Renal cortex interstitium (tissue), 15 donors: Measurements from ENCODE around the gene SIGLEC14. TPM values are rescaled to one million over a fixed set of nuclear protein-coding genes. Genes with fewer than 3 reads are reported as not detected.
"Not testable (repeated sequence)": the region's sequence is repeated elsewhere in the genome, so short reads cannot be mapped to it uniquely, and the experiment has no call there.

Experiments
- DNase-seq, 11 donors: peaks; one replicate each; pipeline ENCODE4 v3.0.0-alpha.2; 2013; ENCODE audit warnings: low read depth in 9 of 11, low spot score in 4 of 11; ENCODE audit errors: extremely low read depth in 1 of 11
- long read RNA-seq, 16 experiments: transcript quantifications; one replicate each; lab custom pipeline, GENCODE V29; 2026
- polyA plus RNA-seq, 3 donors: library from polyadenylated mRNA; unstranded; fragments of 120-200 nt; gene quantifications; one replicate each; pipeline ENCODE4 v1.2.1, GENCODE V29; 2013; ENCODE audit not compliant: insufficient read length in 3 of 3

The SIGLEC14 gene, protein sequence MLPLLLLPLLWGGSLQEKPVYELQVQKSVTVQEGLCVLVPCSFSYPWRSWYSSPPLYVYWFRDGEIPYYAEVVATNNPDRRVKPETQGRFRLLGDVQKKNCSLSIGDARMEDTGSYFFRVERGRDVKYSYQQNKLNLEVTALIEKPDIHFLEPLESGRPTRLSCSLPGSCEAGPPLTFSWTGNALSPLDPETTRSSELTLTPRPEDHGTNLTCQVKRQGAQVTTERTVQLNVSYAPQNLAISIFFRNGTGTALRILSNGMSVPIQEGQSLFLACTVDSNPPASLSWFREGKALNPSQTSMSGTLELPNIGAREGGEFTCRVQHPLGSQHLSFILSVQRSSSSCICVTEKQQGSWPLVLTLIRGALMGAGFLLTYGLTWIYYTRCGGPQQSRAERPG
- under 1 TPM; 0.60 to 0.89 (median 0.64) TPM for polyA plus RNA-seq
- long read RNA-seq, donor 1: 0 reads
- long read RNA-seq, donor 2: 0 reads
- long read RNA-seq, donor 3: 0 reads
- long read RNA-seq, donor 4: 0 reads
- long read RNA-seq, donor 5: 0 reads
- long read RNA-seq, donor 6: 0 reads
- long read RNA-seq, donor 7: 0 reads
- long read RNA-seq, donor 8: 0 reads
- long read RNA-seq, donor 9: 0 reads
- long read RNA-seq, donor 10: 0 reads
- long read RNA-seq, donor 11: 0 reads
- long read RNA-seq, donor 12: 0 reads
- long read RNA-seq, donor 13: 0 reads
- long read RNA-seq, donor 14, partial matches to known transcripts: 0 of 1 reads
- long read RNA-seq, donor 14, other reads (novel, unspliced or antisense): 0 of 1 reads
- long read RNA-seq, donor 15: 0 reads
- long read RNA-seq, donor 16: 0 reads

DNA sequence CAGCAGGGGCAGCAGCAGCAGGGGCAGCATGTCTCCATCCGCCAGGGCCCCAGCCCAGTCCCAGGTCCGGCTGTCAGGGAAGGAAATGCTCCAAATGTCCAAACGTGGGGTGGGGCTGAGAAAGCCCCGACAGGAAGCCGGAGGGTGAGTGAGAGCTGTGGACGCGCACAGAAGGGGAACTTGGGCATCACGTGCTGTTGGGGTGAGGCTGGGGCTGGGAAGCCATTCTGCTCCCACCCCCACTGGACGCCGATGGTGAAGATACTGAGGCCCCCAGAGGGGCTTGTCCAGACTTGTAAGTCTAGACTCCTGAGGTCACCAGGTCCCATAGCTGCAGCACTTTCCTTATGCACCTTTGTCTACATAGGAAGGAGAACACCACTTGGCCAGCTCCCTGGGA, at the start of gene SIGLEC14:
Gene SIGLEC14 (minus strand): TSS at position 96 of the 400 bp plus-strand sequence. CDS start 66 bp downstream, at position 30.
- not testable (repeated sequence) for DNase-seq

DNA sequence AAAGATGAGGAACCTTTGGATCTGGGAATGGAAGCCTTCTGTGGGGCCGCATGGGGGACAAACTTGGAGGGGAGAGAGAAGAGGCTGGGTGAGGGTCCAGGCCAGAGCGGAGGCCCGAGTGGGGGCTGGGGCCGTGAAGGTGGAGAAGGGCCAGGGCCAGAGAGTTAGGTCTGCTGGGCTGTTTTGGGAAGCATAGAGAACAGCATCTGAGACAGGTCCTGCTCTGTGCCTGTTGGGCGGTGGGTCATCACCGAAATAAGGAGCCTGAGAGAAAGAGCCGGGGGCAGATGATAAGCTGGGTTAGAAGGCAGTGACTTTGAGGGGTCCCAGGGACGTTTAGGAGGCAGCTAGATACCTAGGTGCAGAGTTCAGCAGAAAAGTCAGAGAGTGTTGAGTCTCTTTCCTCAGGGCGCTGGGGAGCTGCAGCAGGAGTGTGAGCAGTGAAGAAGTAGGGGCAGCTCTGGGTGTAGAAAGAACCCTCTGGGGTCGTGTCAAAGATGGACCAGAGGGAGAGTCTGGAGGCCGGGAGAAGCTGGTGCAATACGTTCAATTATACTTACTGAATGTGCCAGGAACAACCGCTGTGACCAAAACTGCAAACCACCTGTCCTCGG, 49.2 kb upstream of the SIGLEC14 start:
- no peak for DNase-seq

DNA sequence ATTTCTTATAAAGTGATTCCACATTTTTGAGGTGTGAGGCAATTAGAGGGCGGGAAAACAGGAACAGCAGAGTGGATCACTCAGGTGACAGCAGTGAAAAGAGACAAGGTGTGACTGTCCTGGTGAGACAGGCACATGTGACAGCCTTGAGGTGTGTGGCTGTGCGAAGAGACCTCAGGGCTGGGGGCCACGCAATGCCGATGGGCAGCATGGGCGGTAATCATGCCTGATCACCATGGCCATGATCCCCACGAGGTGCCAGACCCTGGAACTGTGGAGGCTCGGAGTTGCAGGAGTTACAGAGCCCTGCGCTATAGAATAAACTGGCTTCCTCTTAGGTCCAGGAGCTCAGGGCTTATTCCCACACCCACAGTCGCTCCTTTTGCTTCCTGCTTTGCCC, 48.5 kb upstream of the SIGLEC14 start:
- DNase-seq: no peak

DNA sequence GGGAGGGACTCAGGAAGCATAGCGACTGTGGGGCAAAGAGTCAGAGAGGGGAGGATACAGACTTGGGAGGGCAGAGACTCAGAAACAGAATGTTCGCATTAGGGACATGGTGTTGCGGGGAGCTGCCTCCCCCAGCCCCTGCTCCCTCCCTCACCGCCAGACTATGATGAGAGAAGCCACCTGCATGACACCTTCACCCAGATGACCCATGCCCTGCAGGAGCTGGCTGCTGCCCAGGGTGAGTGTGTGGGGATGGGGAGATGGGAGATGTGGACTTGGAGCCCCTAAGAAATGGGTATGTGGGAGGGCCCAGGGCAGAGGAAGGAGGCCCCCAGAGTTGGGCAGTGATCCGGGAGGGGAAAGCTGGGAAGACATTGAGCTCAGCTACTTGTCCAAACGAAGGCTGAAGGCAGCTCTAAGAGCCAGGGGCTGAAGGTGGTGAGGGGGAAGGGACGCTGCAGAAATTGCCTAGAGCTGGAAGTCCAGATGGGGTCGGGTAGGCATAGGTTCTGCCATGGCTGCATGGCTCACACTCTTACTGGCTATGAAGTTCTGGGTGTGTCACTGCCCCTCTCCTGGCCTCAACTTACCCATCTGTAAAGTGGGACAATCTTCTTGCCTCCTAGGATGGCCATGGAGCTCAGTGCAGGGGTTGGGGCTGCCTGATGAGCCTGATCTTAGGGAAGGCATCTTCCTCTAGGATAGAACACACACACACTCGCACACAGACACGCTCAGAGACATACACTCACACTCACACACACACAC, 47.9 kb upstream of the SIGLEC14 start:
- DNase-seq: no peak

DNA sequence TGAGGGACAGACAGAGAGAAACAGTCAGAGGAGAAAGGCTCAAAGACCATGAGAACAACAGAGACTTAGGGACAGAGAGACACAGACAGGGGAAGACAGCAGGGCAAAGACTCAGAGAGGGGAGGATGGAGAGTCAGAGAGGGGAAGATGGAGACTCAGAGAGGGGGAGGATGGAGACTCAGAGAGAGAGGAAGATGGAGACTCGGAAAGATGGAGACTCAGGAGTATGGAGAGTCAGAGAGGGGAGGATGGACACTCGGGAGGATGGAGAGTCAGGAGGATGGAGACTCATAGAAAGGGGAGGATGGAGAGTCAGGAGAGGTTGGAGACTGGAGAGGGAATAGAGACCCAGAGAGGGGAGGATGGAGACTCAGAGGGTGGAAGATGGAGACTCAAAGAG, 47.2 kb upstream of the SIGLEC14 start:
- DNase-seq: no peak

DNA sequence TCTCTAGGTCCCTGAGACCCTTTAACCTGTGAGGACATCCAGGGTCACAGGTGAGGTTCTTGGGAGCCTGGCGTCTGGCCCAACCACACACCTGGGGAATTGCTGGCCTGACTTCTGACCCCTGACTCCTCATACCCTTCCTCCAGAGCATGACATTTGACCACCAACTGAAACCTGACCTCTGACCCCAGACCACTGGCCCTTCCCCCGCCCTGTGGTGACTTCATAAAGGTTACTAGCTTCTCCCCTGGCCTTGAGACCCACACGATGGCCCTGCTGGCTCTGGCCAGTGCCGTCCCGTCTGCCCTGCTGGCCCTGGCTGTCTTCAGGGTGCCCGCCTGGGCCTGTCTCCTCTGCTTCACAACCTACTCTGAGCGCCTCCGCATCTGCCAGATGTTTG, 46.6 kb upstream of the SIGLEC14 start, which contains the start of gene SPACA6:
Gene SPACA6 (plus strand): TSS at position 71 of the 400 bp plus-strand sequence. CDS start 197 bp downstream, at position 268.
- no peak for DNase-seq

DNA sequence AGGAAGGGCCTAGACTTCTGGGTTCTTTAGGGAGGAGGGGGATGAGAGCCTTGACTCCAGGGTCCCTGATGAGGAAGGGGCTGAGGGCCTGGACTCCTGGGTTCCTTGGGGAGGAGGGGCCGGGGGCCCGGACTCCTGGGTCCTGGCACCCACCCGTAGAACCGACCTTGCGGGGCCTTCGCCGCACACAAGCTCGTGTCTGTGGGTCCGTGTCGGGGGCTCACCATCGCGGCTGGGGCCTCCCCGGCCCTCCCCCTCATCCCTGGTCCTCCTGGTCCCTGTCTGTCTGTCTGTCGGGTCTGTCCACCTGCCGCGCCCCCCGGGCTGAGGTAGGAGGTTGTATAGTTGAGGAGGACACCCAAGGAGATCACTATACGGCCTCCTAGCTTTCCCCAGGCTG, 45.8 kb upstream of the SIGLEC14 start:
- no peak for DNase-seq

DNA sequence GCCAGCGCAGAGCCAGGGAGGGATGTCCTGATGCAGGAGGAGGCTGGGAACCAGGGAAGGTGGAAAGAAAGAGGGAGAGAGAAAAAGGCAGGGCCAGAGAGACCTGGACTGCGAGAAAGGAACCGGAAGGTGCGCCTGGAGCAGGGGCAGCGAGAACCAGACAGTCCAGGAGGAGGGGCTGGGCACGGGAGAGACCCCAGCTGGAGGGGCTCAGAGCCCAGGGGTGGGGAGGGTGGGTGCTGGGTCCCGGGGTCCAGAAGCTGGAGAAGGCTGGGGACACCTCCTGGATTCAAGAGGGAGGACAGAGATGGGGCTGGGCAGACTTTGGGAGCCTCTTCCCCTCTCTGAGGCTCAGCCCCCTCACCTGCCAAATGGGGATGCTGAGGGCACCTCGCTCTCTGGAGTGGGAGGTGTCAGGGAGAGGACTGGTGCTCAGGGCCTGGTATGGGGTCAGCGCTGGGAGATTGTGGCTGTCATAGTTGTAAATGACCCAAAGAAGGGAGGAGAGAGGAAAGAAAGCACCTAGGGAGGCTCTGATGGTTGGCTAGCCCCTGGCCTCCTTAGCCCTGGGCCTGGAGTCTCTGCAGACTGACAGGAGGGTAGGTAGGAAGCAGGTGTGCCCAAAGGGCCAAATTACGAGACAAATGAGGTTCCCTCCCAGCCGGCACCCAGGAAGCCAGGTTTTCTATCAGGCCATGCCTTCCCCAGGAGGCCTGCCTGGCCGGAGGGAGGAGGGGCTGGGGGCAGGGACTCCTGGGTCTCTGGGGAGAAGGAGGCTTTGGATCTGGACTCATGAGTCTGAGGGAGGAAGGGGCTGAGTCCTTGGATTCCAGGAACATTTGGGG, 45.2 kb upstream of the SIGLEC14 start:
- no peak for DNase-seq

DNA sequence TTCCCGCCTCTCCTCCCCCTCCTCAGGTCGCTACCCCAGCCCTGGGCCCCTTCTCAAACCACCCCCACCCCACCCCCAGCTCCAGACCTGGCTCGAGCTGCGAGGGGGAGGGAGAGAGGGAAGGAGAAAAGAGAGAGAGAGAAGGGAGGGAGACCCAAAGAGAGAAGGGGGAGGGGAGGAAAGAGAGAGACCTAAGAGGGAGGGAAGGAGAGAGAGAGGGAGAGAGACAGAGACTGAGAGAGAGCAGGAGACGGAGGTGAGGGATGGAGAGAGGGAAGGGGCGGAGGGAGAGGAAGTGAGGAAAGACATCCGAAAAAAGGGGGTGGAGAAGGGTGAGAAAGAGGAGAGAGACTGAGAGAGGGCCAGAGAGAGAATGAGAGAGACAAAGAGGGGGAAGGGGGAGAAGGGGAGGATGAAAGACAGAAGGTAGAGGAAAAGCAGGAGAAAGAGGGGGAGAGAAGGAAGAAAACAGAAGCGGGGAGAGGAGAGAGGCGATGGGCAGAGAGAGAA, 44.5 kb upstream of the SIGLEC14 start:
- DNase-seq: peak in 1 of 11 donors; percentile 44

DNA sequence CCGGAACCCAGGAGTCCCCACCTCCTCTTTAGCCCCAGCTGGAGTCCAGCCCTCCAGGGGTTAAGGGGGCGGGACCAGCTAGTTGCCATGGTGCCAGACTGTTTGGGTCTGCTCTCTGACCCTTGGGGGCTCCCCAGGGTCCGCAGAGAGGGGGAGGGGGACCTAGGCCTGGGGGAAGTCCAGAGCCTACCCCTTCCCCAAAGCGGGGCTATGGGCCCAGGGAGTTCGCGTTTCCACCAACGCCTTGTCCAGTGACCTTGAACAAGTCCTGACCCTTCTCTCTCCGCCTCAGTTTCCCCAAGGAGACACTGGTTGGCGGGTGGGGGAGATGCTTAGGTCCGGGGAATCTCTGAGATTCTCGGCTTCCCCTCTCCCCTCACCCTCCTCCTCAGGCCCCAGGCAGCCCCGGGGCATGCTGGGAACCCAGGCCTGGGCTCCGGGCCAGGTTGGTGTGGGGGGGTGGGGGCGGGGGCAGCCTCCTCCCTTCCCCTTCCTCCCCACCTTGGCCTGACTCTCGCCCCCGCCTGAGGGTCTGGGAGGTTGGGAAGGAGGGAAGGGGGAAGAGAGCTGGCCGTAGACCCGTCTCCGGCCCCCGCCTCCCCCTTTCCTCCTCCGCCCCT, 43.9 kb upstream of the SIGLEC14 start:
- peak in 8 of 11 donors; percentile 71 to 92 (median 84) for DNase-seq

DNA sequence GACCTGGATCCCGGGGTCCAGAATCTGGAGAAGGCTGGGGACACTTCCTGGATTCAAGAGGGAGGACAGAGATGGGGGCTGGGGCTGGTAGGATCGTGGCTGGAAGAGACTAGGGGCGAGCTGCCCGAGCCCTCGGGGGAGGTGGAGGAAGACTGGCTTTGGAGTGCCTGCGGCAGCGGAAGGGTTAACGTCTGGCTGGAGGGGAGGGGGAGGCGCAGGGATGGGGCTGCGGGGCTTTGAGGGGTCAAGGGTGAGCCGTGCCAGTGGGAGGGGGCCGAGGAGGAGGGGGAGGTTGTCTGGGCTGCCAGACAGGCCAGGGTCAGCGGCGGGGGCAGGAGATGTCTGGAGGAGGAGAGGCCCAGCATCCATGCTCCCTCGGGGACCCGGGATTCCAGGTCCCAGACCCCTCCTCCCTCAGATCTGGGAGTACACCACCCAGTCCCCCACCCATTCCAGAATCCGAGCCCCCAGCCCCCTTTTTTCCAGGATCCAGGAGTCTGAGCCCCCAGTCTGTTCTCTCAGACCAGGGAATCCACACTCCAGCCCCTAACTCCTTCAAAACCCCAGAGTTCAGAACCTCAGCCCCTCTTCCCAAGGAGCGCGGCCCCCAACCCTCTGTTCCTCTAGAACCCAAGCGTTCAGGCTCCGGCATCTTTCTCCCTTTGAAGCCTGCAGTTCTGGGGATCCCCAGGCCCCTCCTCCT, 43.3 kb upstream of the SIGLEC14 start:
- peak in 6 of 11 donors; percentile 53 to 75 (median 71) for DNase-seq

DNA sequence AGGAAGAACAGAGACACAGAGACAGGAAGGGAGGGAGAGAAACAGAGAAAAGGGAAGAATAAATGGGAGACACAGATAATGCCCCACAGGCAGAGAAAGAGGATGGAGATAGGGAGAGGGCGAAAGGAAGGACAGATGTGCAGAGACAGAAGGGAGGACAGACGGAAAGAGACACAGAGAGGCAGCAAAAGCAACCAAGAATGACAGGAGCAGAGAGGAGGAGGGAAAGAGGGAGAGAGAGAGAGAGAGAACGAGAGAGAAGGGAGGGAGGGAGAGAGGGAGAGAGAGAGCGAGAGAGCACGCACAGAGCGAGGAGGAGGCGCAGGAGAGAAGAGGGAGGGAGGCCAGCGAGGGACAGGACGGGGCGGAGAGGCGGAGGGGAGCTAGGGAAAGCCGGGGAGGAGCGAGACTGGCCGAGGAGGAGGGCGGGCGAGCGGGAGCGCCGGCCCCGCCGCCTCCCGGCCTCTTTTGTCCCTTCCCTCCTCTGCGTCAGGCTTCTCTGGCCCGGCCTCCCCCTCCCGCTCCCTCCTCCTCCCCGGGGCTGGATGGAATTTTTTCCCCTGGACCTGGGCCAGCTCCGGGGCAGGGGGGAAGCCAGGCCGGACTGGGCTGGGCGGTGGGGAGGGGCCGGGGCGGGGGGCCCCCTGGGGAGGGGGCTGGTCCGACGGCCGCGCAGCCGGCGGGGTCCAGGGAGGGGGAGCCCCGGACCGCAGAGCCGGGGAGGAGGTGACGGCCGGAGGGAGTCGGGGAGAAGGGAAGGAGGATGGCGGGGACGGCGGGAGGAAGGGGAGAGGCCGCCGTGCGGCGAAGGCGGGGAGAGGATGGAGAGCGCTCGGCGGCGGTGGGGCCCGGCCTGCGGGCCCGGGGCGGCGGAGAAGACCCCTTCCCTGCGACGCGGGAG, 42.3 kb upstream of the SIGLEC14 start:
- peak in 10 of 11 donors; percentile 85 to 96 (median 94) for DNase-seq

DNA sequence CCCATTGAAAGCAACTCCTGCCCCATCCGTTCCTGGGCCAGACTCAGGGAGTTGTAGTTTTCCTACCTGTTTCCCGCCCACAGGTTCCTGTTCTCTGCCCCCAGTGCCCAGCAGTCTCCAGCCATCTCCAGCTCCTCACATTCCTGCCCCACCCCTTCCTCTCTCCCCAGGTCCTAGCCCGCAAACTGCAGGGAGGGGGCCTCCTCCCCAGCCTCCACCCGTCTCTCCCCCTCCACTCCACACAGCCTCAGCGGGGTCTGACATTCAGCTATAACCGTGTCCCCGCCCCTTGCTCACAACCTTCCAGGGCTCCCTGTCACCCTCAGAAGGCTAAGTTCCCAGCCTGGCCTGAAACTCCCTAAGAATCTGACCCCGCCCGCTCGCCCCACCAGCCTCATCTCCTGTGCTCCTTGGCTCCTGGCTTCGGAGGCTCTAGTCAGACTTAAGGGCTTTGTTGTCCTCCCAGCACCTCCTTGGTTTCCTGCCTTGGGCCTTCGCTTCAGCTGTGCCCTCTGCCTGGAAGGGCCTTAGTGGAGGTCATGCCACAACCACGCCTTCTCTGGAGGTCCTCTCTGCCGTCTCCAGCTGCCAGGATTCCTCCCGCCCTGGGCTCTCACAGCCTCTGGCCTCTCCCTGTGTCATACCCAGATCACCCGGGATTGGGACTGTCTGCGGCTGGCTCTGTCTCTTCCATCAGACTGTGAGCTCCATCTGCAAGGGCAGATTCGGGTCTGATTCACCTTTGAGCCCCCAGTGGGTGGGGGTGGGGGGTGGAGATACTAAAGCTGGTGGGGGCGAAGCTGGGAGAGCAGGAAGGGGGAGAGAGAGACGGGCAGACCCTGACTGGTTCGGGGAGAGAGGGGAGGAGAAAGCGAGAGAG, 41.4 kb upstream of the SIGLEC14 start:
- DNase-seq: peak in 4 of 11 donors; percentile 28 to 55 (median 42)

DNA sequence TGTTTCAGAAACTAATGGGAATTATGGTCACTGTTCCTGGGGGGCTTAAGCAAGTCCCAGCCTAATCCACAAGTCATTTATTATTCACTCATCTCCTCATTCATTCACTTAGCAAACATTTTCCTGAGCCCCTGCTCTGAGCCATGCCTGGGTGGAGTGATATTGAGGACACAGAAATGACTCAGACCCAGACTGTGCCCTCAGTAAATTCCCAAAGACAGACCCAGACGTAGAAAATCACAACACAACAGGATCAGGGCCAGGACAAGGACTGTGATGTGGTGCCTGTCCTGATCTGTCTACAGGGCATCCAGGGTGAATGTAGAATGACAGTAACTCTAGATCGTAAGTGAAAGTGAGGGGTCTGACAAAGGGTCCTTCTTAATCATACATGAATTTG, 39.5 kb upstream of the SIGLEC14 start:
- no peak for DNase-seq
